HG03571 (cell line): Measurements from ENCODE around the gene RBM24.
"Not testable (repeated sequence)": the region's sequence is repeated elsewhere in the genome, so short reads cannot be mapped to it uniquely, and the experiment has no call there.

Experiments used
- ATAC-seq: cut with Tn5 transposase; IDR thresholded peaks from one replicate; pipeline ENCODE4 v1.9.1; 2021; ENCODE audit not compliant: unreplicated experiment

Gene RBM24

GRCh38 chr6:17289630-17290061, 8.5 kb downstream of the RBM24 start:
- no peak for ATAC-seq

GRCh38 chr6:17291778-17292177, 10.6 kb downstream of the RBM24 start:
- no peak for ATAC-seq

- ATAC-seq, result no peak
These were observed 11.5 kb downstream of the RBM24 start for GRCh38 chr6:17292600-17293133.

- ATAC-seq, result no peak
These were observed 12.2 kb downstream of the RBM24 start for GRCh38 chr6:17293395-17293794.

GRCh38 chr6:17297271-17298080, 16.3 kb downstream of the RBM24 start:
- no peak for ATAC-seq

- ATAC-seq, result no peak
These were observed 17.1 kb downstream of the RBM24 start for GRCh38 chr6:17298257-17298656.

- no peak for ATAC-seq
These were observed 18.1 kb downstream of the RBM24 start for GRCh38 chr6:17299222-17299621.

- no peak for ATAC-seq
These were observed 18.6 kb downstream of the RBM24 start for GRCh38 chr6:17299750-17300149.

GRCh38 chr6:17300637-17301036, 19.5 kb downstream of the RBM24 start:
- no peak for ATAC-seq

- ATAC-seq, result no peak
These were observed 22.3 kb downstream of the RBM24 start for GRCh38 chr6:17303444-17303843.

- ATAC-seq, result no peak
These were observed 24.2 kb downstream of the RBM24 start for GRCh38 chr6:17305219-17306001.

- ATAC-seq, result no peak
These were observed 30.6 kb downstream of the RBM24 start for GRCh38 chr6:17311595-17312311.

- ATAC-seq, result not testable (repeated sequence)
These were observed 32.1 kb downstream of the RBM24 start for GRCh38 chr6:17313238-17313637.

- no peak for ATAC-seq
These were observed 32.8 kb downstream of the RBM24 start for GRCh38 chr6:17313971-17314370.

- ATAC-seq, result no peak
These were observed 34.1 kb downstream of the RBM24 start for GRCh38 chr6:17315262-17315661.

GRCh38 chr6:17318435-17319165, 37.4 kb downstream of the RBM24 start:
- no peak for ATAC-seq

GRCh38 chr6:17320266-17320665, 39.1 kb downstream of the RBM24 start:
- ATAC-seq, result not testable (repeated sequence)

- ATAC-seq, result no peak
These were observed 50.1 kb downstream of the RBM24 start for GRCh38 chr6:17331238-17331637.

- ATAC-seq, result no peak
These were observed 53.1 kb downstream of the RBM24 start for GRCh38 chr6:17334265-17334664.

GRCh38 chr6:17336425-17336824, 55.3 kb downstream of the RBM24 start:
- no peak for ATAC-seq

- no peak for ATAC-seq
These were observed 58.1 kb downstream of the RBM24 start for GRCh38 chr6:17339308-17339670.
